ENCODE results near the gene RAB3D. TPM values are rescaled to one million over a fixed set of nuclear protein-coding genes. Genes with fewer than 3 reads are reported as not detected.

RAB3D gene
- total and polyA plus RNA-seq, 2 of the 4 experiments (the other 2 are of a cell fraction) = 4.8 to 5.5 TPM

- ChIA-PET POLR2A (ENCODE audit: unreplicated experiment) (interaction anchor here (0.5 kb wide), 1 partner anchor 82 kb away, joined by 12 read pairs; no protein-coding TSS in a partner anchor), CTCF (no interaction called here)
- Histone ChIP-seq H3K4me1 (ENCODE audit: control insufficient read depth, insufficient read depth, low read length) (peaks cover 5% of the 10 kb centered on the region), H3K4me2 (ENCODE audit: low read depth, low read length) (no peak overlapping the region), H3K9me3 (ENCODE audit: control insufficient read depth, insufficient read depth, low read length) (no peaks in the 10 kb centered on the region), H3K56ac (ENCODE audit: extremely low read depth, insufficient read depth, low read length) (no peak overlapping the region), H2BK20ac (ENCODE audit: low read depth, low read length) (no peak overlapping the region), H3K4ac (ENCODE audit: low read depth, low read length) (no peak overlapping the region), H4K91ac (ENCODE audit: insufficient read depth, low read depth, low read length) (no peak overlapping the region), H2AK5ac (ENCODE audit: low read depth, low read length) (no peak overlapping the region), H3K9me1 (ENCODE audit: insufficient read depth, low read length) (peaks cover 14% of the 10 kb centered on the region), H2AK9ac (replicated peaks; ENCODE audit: low read depth, low read length, poor library complexity) (no peak overlapping the region), H2BK5ac (ENCODE audit: low read depth, low read length, poor library complexity, severe bottlenecking) (no peak overlapping the region), H3K36me3 (ENCODE audit: control insufficient read depth, insufficient read depth, low read length) (peaks cover 5% of the 10 kb centered on the region), H3K27me3 (ENCODE audit: control insufficient read depth, insufficient read depth, low read length) (no peaks in the 10 kb centered on the region), H3K18ac (ENCODE audit: low read depth, low read length) (no peak overlapping the region), H3K14ac (replicated peaks; ENCODE audit: low read depth, low read length) (no peak overlapping the region), H2AFZ (replicated peaks; ENCODE audit: low read length, poor library complexity) (no peak overlapping the region), H4K20me1 (ENCODE audit: insufficient read depth, low read length) (peaks cover 2% of the 10 kb centered on the region; the same call in 1 of the 2 replicates), H2BK15ac (ENCODE audit: low read depth, low read length) (no peak overlapping the region), H3K27ac (ENCODE audit: insufficient read depth, low read length) (no peak overlapping the region), H3K4me3 (ENCODE audit: insufficient read depth, low read depth, low read length) (no peak overlapping the region), H4K5ac (ENCODE audit: low read depth, low read length) (no peak overlapping the region), H3K79me1 (ENCODE audit: low read depth in 1 of 2, low read length in 2 of 2) (peaks cover 0 to 14% of the 10 kb centered on the region in 2 experiments; a peak in 2 of 4 replicates), H4K8ac (ENCODE audit: low read depth in 2 of 2, low read length in 2 of 2) (no peak overlapping the region), H3K23ac (ENCODE audit: low read depth, low read length) (no peak overlapping the region), H3K9ac (ENCODE audit: low read depth, low read length) (no peak overlapping the region), H2BK120ac (ENCODE audit: low read depth, low read length) (no peak overlapping the region)
- BruUV-seq (replicated peaks) = no TSS peak
- DNase-seq = no peak
- TF ChIP-seq FOS (IDR thresholded peaks at IDR 0.05; ENCODE audit: low read depth, low read length) (no peak), CTCF (conservative IDR thresholded peaks at IDR 0.05; ENCODE audit: low read depth, low read length) (no peak), MAFK (IDR thresholded peaks at IDR 0.05; ENCODE audit: low read depth, low read length) (no peak), NFE2L2 (IDR thresholded peaks at IDR 0.05; ENCODE audit: low read depth, low read length) (no peak), MXI1 (IDR thresholded peaks at IDR 0.05; ENCODE audit: borderline replicate concordance, low read depth, low read length) (no peak), CHD1 (IDR thresholded peaks at IDR 0.05; ENCODE audit: low read depth, low read length) (no peak), MAZ (IDR thresholded peaks at IDR 0.05; ENCODE audit: borderline replicate concordance, low read depth, low read length) (no peak), POLR2A (IDR thresholded peaks at IDR 0.05; ENCODE audit: low read depth, low read length) (no peak), RFX5 (IDR thresholded peaks at IDR 0.05; ENCODE audit: low read depth, low read length) (no peak), SMC3 (IDR thresholded peaks at IDR 0.05; ENCODE audit: low read depth, low read length) (no peak), ELK1 (IDR thresholded peaks at IDR 0.05; ENCODE audit: borderline replicate concordance, low read depth, low read length) (no peak), BHLHE40 (IDR thresholded peaks at IDR 0.05; ENCODE audit: low read depth, low read length) (no peak), RCOR1 (IDR thresholded peaks at IDR 0.05; ENCODE audit: insufficient replicate concordance, low read length) (no peak), RAD21 (IDR thresholded peaks at IDR 0.05; ENCODE audit: low read length) (no peak), CEBPB (IDR thresholded peaks at IDR 0.05; ENCODE audit: low read depth, low read length) (no peak), USF2 (IDR thresholded peaks at IDR 0.05; ENCODE audit: low read depth, low read length) (no peak)
- dilution Hi-C loops (cut with HindIII; ENCODE audit: low sequenced_read_pairs, unreplicated experiment) (no loop called here), intact Hi-C loops (cut with micrococcal nuclease) (no loop called here), in situ Hi-C loops (cut with MboI; ENCODE audit: low sequenced_read_pairs) (no loop called here)
- no peak for ATAC-seq (ENCODE audit: low read depth)
- 82% methylated on average over 2 of the region's 2 CpGs; no CpG with 5 or more reads in 1 of the 2 experiments for WGBS, 2 experiments (ENCODE audit: extremely low coverage in 2 of 2, insufficient read length in 1 of 2)
Measured at GRCh38 chr19:11370744-11371143, 31.3 kb upstream of the RAB3D start.
